Cardiac fibroblast (primary cell): ENCODE data around the gene TST.
"Not testable (repeated sequence)": the region's sequence is repeated elsewhere in the genome, so short reads cannot be mapped to it uniquely, and the experiment has no call there.

ENCODE experiments used
- DNase-seq, 2 donors: peaks; one replicate each; pipeline versions ENCODE4 v3.0.0 to v3.0.0-alpha.2; 2010; ENCODE audit warnings: low read depth in 2 of 2
- H3K4me3 ChIP-seq, 2 donors: replicated peaks in 1 of 2; 1 replicate in 1 of 2; 2 replicates in 1 of 2; pipeline ENCODE4 v1.5.1; 2011; ENCODE audit warnings: low read depth in 2 of 2, low read length in 2 of 2, mild to moderate bottlenecking in 2 of 2, moderate library complexity in 1 of 2
- TF ChIP-seq, protein P1 (sequence below): IDR thresholded peaks from one replicate; pipeline ENCODE4 v1.5.1; 2011; ENCODE audit warnings: low read depth, mild to moderate bottlenecking, low read length, inconsistent platforms

TST gene

GRCh38 chr22:36997746-36998145, 21.5 kb downstream of the TST start:
- TF ChIP-seq, protein P1, sequence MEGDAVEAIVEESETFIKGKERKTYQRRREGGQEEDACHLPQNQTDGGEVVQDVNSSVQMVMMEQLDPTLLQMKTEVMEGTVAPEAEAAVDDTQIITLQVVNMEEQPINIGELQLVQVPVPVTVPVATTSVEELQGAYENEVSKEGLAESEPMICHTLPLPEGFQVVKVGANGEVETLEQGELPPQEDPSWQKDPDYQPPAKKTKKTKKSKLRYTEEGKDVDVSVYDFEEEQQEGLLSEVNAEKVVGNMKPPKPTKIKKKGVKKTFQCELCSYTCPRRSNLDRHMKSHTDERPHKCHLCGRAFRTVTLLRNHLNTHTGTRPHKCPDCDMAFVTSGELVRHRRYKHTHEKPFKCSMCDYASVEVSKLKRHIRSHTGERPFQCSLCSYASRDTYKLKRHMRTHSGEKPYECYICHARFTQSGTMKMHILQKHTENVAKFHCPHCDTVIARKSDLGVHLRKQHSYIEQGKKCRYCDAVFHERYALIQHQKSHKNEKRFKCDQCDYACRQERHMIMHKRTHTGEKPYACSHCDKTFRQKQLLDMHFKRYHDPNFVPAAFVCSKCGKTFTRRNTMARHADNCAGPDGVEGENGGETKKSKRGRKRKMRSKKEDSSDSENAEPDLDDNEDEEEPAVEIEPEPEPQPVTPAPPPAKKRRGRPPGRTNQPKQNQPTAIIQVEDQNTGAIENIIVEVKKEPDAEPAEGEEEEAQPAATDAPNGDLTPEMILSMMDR: no peak
- no peak overlapping the region for H3K4me3 ChIP-seq

GRCh38 chr22:36991206-36991605, 28.0 kb downstream of the TST start:
- DNase-seq: no peak
- TF ChIP-seq, protein P1: no peak
- H3K4me3 ChIP-seq: no peak overlapping the region

More at GRCh38 chr22:36997746-36998145, 21.5 kb downstream of the TST start:
- DNase-seq: no peak

- TF ChIP-seq, protein P1: no peak
- no peak overlapping the region for H3K4me3 ChIP-seq
- DNase-seq: no peak
These were observed 28.8 kb downstream of the TST start for GRCh38 chr22:36990457-36990856.

DNA sequence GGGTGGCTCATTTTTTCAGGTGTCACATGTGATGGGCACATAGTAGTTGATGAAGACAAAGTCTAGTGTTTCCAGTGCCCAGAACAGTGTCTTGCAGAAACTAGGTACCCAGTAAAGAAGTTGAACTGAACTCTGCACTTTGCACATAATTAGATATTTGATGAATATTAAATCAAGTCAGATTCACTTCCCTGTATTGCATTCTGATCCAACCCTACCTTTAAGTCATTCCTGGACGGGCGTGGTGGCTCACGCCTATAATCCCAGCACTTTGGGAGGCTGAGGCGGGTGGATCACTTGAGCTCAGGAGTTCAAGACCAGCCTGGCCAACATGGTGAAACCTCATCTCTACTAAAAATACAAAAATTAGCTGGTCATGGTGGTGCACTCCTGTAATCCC, 30.2 kb downstream of the TST start:
- DNase-seq: not testable (repeated sequence)

GRCh38 chr22:36988075-36988832, 31.0 kb downstream of the TST start:
- DNase-seq: no peak
- TF ChIP-seq, protein P1: no peak

More for the DNA sequence above, 30.2 kb downstream of the TST start:
- H3K4me3 ChIP-seq: not testable (repeated sequence)

DNA sequence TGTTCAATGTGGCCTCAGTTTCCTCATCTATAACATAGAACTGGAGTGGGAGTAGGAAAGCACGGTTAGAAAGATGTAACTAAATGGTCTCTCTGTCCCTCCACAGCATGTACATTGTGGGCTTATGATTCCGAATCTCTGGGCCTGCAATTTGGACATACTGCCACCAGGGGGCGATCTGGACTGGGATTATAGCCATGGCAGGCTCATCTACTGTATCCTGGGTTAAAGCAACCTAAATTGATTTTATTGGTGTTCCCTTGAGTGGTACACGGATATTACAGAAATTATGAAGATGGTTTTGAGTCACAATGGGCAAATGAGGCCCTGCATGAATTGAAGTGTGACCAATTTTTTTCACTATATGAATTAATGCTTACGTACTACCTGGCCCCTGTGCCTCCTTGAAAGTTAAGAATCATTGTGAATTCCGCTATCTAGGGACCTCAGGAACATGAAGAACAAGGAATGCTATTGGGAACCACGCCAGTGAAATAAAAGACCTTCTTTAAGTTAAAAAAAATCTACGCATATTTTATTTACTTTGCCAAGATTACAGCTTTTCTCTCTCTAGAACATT, 32.9 kb downstream of the TST start:
- peak in 1 of 2 donors; percentile 42 for DNase-seq
- H3K4me3 ChIP-seq: no peak overlapping the region
- TF ChIP-seq, protein P1: peak; percentile 74

More at GRCh38 chr22:36988075-36988832, 31.0 kb downstream of the TST start:
- H3K4me3 ChIP-seq: no peak overlapping the region

- H3K4me3 ChIP-seq: no peak overlapping the region
- DNase-seq: no peak
- TF ChIP-seq, protein P1: no peak
These were observed 33.9 kb downstream of the TST start for GRCh38 chr22:36985211-36985889.
